Thoracic aorta (tissue), 2 donors: ENCODE measurements around the gene ZNF212. TPM values are rescaled to one million over a fixed set of nuclear protein-coding genes. Genes with fewer than 3 reads are reported as not detected.

ENCODE experiments used
- ATAC-seq: fragments of 150-250 bp; one replicate; pipeline ENCODE4 v1.8.0; 2017; ENCODE audit warnings: low read depth; ENCODE audit not compliant: insufficient number of reproducible peaks, low FRiP score
- DNase-seq: peaks from one replicate; pipeline ENCODE4 v3.0.0-alpha.2; 2020; ENCODE audit warnings: low spot score
- H3K27ac ChIP-seq, 2 donors: fragments of 200-600 bp; sonication (generic); 1 replicate in 1 of 2; 2 replicates in 1 of 2; pipeline ENCODE4 v1.5.1; 2016; ENCODE audit warnings: mild to moderate bottlenecking in 2 of 2, moderate library complexity in 2 of 2
- H3K27me3 ChIP-seq: fragments of 200-600 bp; sonication (generic); replicated peaks from 2 replicates; pipeline ENCODE4 v1.6.0; 2016; ENCODE audit warnings: mild to moderate bottlenecking; ENCODE audit not compliant: insufficient read depth
- H3K36me3 ChIP-seq: fragments of 200-600 bp; sonication (generic); one replicate; pipeline ENCODE4 v1.5.1; 2016
- H3K4me1 ChIP-seq, 2 donors: fragments of 200-600 bp; sonication (generic); 1 replicate in 1 of 2; 2 replicates in 1 of 2; pipeline versions ENCODE4 v1.5.1 to v1.6.0; 2016; ENCODE audit warnings: low read depth in 2 of 2, mild to moderate bottlenecking in 1 of 2; ENCODE audit not compliant: control insufficient read depth in 1 of 2
- H3K4me3 ChIP-seq: fragments of 200-600 bp; sonication (generic); 2 replicates; pipeline ENCODE4 v1.5.1; 2016; ENCODE audit warnings: mild to moderate bottlenecking
- H3K9me3 ChIP-seq: fragments of 200-600 bp; sonication (generic); 2 replicates; pipeline ENCODE4 v1.5.1; 2016
- total RNA-seq, 2 donors: library from RNA; depleted of rRNA; stranded (reverse); fragments of >200 nt; gene quantifications; one replicate each; pipeline versions ENCODE4 v1.1.0 to v1.2.3, GENCODE V29; 2016
- TF ChIP-seq, protein P1 (sequence below): fragments of 200-600 bp; sonication (generic); IDR thresholded peaks from one replicate; pipeline ENCODE4 v1.5.1; 2019; ENCODE audit warnings: antibody characterized with exemption

ZNF212 gene
- total RNA-seq, 2 donors from 2014 or later: 6.6 to 8.3 TPM

- ATAC-seq (no peak), DNase-seq (no peak)
- TF ChIP-seq, protein P1, sequence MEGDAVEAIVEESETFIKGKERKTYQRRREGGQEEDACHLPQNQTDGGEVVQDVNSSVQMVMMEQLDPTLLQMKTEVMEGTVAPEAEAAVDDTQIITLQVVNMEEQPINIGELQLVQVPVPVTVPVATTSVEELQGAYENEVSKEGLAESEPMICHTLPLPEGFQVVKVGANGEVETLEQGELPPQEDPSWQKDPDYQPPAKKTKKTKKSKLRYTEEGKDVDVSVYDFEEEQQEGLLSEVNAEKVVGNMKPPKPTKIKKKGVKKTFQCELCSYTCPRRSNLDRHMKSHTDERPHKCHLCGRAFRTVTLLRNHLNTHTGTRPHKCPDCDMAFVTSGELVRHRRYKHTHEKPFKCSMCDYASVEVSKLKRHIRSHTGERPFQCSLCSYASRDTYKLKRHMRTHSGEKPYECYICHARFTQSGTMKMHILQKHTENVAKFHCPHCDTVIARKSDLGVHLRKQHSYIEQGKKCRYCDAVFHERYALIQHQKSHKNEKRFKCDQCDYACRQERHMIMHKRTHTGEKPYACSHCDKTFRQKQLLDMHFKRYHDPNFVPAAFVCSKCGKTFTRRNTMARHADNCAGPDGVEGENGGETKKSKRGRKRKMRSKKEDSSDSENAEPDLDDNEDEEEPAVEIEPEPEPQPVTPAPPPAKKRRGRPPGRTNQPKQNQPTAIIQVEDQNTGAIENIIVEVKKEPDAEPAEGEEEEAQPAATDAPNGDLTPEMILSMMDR: no peak
- no peaks in the 10 kb centered on the region for H3K27me3 ChIP-seq
- no peak overlapping the region for H3K4me3 ChIP-seq
- no peaks in the 10 kb centered on the region for H3K9me3 ChIP-seq
- H3K27ac ChIP-seq: no peak overlapping the region
- H3K4me1 ChIP-seq: no peaks in the 10 kb centered on the region
- H3K36me3 ChIP-seq: peaks cover 36% of the 10 kb centered on the region
Observed at GRCh38 chr7:149254181-149254858, 14.9 kb downstream of the ZNF212 start.

DNA sequence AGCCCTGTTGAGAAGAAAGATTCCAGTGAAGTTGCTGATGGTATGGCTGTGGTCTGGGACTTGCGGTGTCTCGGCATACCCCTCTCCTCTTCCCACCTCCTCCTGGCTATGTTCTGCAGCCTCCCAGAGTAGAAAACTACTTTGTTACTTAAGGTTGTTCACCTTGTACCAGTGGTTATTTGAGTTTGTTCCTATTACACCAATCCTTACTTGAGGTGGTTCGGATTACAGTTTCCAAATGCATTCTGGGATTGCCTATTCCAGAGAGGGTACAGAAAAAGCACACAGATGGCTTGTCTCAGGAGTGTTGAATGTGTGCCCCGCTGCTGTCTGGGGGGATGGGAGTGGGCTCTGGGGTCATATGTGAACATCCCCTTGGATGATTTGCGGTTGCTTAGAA is 15.7 kb downstream of the ZNF212 start:
- DNase-seq (no peak), ATAC-seq (no peak)
- TF ChIP-seq, protein P1: no peak
- Histone ChIP-seq H3K27me3 (no peaks in the 10 kb centered on the region), H3K4me1 (no peaks in the 10 kb centered on the region), H3K9me3 (no peaks in the 10 kb centered on the region), H3K36me3 (peaks cover 35% of the 10 kb centered on the region), H3K4me3 (no peak overlapping the region), H3K27ac (no peak overlapping the region)

- Histone ChIP-seq H3K27me3 (no peaks in the 10 kb centered on the region), H3K4me1 (peaks cover 0 to 6% of the 10 kb centered on the region in 2 donors), H3K4me3 (no peak overlapping the region), H3K27ac (no peak overlapping the region), H3K36me3 (peaks cover 29% of the 10 kb centered on the region), H3K9me3 (no peaks in the 10 kb centered on the region)
- TF ChIP-seq, protein P1: no peak
- no peak for DNase-seq
- ATAC-seq: no peak
Observed at GRCh38 chr7:149256568-149256967, 17.1 kb downstream of the ZNF212 start.

- H3K9me3 ChIP-seq: no peaks in the 10 kb centered on the region
- no peak overlapping the region for H3K4me3 ChIP-seq
- H3K27me3 ChIP-seq: no peaks in the 10 kb centered on the region
Observed at GRCh38 chr7:149257146-149257545, 17.7 kb downstream of the ZNF212 start.

GRCh38 chr7:149261316-149261828 is 21.9 kb downstream of the ZNF212 start:
- H3K4me1 ChIP-seq: peaks cover 6 to 18% of the 10 kb centered on the region in 2 donors
- peak overlapping the region; percentile 81 for H3K4me3 ChIP-seq
- TF ChIP-seq, protein P1: no peak
- no peaks in the 10 kb centered on the region for H3K27me3 ChIP-seq
- peak overlapping the region; percentile 85 to 88 for H3K27ac ChIP-seq
- H3K36me3 ChIP-seq: peaks cover 12% of the 10 kb centered on the region
- ATAC-seq: no peak
- no peak for DNase-seq
- H3K9me3 ChIP-seq: no peaks in the 10 kb centered on the region

More at GRCh38 chr7:149257146-149257545, 17.7 kb downstream of the ZNF212 start:
- Histone ChIP-seq H3K4me1 (peaks cover 0 to 6% of the 10 kb centered on the region in 2 donors), H3K36me3 (peaks cover 23% of the 10 kb centered on the region), H3K27ac (no peak overlapping the region)
- TF ChIP-seq, protein P1: no peak
- DNase-seq: no peak
- ATAC-seq: no peak
